Type B pancreatic cell (in vitro differentiated cells): Measurements from ENCODE around the gene AGPS. TPM values are rescaled to one million over a fixed set of nuclear protein-coding genes. Genes with fewer than 3 reads are reported as not detected.

ENCODE experiments used
- DNase-seq: peaks from one replicate; pipeline ENCODE4 v3.0.0; 2021; ENCODE audit warnings: mixed read lengths; ENCODE audit not compliant: unreplicated experiment; ENCODE audit errors: extremely low spot score
- H3K27ac Mint-ChIP-seq: 2 replicates; pipeline ENCODE4 v1.8.0; 2021; ENCODE audit warnings: mild to moderate bottlenecking, mixed read lengths
- H3K27me3 Mint-ChIP-seq: 2 replicates; pipeline ENCODE4 v1.8.0; 2021; ENCODE audit warnings: mixed read lengths
- H3K36me3 Mint-ChIP-seq: 2 replicates; pipeline ENCODE4 v1.8.0; 2021; ENCODE audit warnings: mixed read lengths
- H3K4me1 Mint-ChIP-seq: one replicate; pipeline ENCODE4 v1.8.0; 2021; ENCODE audit warnings: mixed read lengths; ENCODE audit not compliant: unreplicated experiment
- H3K4me3 Mint-ChIP-seq: 2 replicates; pipeline ENCODE4 v1.8.0; 2021; ENCODE audit warnings: mild to moderate bottlenecking, mixed read lengths
- H3K9me3 Mint-ChIP-seq: 2 replicates; pipeline ENCODE4 v1.8.0; 2021; ENCODE audit warnings: mixed read lengths
- total RNA-seq: library from RNA; stranded (reverse); gene quantifications from 2 replicates; pipeline ENCODE4 v1.2.1, GENCODE V29; 2021; ENCODE audit warnings: low replicate concordance
- TF ChIP-seq, protein P1 (sequence below): fragments of 200-600 bp; sonication (generic); conservative IDR thresholded peaks from 2 replicates; pipeline ENCODE4 v1.5.0; 2021; ENCODE audit warnings: antibody characterized with exemption, mild to moderate bottlenecking

The AGPS gene
- total RNA-seq, 1 donor from 2014 or later: 52.1 TPM

DNA sequence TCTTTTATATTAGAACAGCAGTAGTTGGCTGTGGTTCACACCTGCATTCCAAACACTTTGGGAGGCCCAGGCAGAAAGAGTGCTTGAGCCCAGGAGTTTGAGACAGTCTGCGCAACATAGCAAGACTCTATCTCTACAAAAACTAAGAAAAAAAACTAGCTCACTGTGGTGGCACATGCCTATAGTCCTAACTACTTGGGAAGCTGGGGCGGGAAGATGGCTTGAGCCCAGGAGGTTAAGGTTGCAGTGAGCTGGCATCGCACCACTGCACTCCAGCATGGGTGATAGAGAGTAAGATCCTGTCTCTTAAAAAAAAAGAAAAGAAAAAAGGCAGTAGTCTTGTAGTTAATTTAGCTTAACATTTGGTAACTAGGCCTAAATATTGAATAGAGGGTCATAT lies 136.6 kb downstream of the AGPS start:
- H3K27ac Mint-ChIP-seq: no peak overlapping the region
- no peak overlapping the region for H3K4me3 Mint-ChIP-seq
- no peaks in the 10 kb centered on the region for H3K27me3 Mint-ChIP-seq
- DNase-seq: no peak
- H3K9me3 Mint-ChIP-seq: no peaks in the 10 kb centered on the region
- H3K36me3 Mint-ChIP-seq: peaks cover 11% of the 10 kb centered on the region
- TF ChIP-seq, protein P1, sequence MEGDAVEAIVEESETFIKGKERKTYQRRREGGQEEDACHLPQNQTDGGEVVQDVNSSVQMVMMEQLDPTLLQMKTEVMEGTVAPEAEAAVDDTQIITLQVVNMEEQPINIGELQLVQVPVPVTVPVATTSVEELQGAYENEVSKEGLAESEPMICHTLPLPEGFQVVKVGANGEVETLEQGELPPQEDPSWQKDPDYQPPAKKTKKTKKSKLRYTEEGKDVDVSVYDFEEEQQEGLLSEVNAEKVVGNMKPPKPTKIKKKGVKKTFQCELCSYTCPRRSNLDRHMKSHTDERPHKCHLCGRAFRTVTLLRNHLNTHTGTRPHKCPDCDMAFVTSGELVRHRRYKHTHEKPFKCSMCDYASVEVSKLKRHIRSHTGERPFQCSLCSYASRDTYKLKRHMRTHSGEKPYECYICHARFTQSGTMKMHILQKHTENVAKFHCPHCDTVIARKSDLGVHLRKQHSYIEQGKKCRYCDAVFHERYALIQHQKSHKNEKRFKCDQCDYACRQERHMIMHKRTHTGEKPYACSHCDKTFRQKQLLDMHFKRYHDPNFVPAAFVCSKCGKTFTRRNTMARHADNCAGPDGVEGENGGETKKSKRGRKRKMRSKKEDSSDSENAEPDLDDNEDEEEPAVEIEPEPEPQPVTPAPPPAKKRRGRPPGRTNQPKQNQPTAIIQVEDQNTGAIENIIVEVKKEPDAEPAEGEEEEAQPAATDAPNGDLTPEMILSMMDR: no peak
- peaks cover 8% of the 10 kb centered on the region for H3K4me1 Mint-ChIP-seq

DNA sequence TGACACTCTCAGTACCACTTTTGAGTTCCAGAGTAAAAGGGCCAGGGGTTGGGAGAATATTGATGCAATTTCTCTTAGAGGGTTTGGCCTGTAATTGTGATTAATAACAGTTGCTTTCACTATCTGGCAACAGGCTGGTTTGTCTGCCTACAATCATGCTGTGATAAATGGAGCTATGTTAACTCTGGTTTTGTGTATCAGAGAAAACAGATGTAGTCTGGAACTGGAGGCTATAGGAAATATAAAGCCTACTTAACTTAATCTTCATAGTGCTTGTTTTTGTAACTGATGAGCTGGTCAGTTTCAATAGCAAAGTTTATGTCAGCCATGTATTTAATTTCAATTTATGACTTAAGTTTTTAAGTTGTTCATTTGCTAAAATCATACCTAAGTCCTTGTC lies 138.0 kb downstream of the AGPS start:
- peaks cover 18% of the 10 kb centered on the region for H3K36me3 Mint-ChIP-seq

DNA sequence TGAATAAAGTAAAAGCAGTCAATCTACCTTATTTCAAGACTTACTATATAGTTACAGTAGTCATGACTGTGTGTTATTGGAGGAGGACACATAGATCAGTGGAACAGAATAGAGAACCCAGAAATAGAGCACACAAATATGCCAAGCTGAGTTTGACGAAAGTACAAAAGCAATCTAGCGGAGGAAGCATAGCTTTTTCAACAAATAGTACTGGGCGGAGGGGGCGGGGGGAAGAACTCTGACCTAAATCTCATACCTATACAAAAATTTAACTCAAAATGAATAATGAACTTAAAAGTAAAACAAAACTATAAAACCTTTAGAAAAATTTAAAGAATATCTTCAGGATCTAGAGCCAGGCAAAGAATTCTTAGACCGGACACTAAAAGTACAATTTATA lies 139.1 kb downstream of the AGPS start:
- Mint-ChIP-seq H3K27ac (no peak overlapping the region), H3K27me3 (no peaks in the 10 kb centered on the region), H3K4me1 (peaks cover 22% of the 10 kb centered on the region), H3K4me3 (no peak overlapping the region), H3K9me3 (no peaks in the 10 kb centered on the region), H3K36me3 (peaks cover 18% of the 10 kb centered on the region)
- DNase-seq: no peak
- TF ChIP-seq, protein P1: no peak

More for the DNA sequence above, 138.0 kb downstream of the AGPS start:
- H3K4me3 Mint-ChIP-seq: no peak overlapping the region
- H3K27ac Mint-ChIP-seq: no peak overlapping the region
- H3K9me3 Mint-ChIP-seq: no peaks in the 10 kb centered on the region
- no peak for DNase-seq
- H3K27me3 Mint-ChIP-seq: no peaks in the 10 kb centered on the region
- TF ChIP-seq, protein P1: no peak
- H3K4me1 Mint-ChIP-seq: peaks cover 15% of the 10 kb centered on the region

DNA sequence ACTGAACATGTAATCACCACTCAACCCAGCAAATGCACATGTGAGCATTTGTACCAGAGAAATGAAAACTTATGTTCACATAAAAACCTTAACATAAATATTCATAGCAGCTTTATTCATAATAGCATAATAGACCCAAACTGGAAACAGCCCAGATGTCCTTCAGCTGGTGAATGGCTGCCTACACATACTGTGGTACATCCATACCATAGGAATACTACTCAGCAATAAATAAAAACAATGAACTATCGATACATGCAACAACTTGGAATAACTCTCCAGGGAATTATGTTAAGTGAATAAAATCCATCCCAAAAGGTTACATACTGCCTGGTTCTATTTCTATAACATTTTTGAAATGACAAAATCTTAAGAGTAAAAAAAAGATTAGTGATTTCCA lies 140.0 kb downstream of the AGPS start:
- Mint-ChIP-seq H3K4me3 (no peak overlapping the region), H3K36me3 (peaks cover 18% of the 10 kb centered on the region), H3K4me1 (peaks cover 25% of the 10 kb centered on the region), H3K27ac (no peak overlapping the region), H3K9me3 (no peaks in the 10 kb centered on the region), H3K27me3 (no peaks in the 10 kb centered on the region)
- DNase-seq: no peak
- TF ChIP-seq, protein P1: no peak

DNA sequence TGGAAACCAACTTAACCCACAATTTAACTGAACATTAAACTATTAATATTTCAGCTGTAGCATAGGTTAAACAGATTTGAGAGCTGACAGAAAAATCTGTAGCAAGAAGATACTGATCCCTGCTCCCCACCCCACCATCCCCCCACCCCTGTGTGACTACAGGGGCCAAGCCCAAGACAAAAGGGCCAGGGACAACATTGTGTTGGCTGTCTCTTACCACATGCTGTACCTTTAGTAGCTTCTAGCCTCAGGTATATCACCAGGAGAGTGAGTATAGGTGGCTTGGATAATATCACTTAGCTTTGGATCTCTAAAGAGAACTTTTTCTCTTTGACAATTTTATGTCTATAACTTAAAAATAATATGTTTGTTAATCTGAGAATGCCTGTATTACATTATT lies 140.7 kb downstream of the AGPS start:
- H3K4me1 Mint-ChIP-seq: peaks cover 32% of the 10 kb centered on the region

More for the DNA sequence above, 140.7 kb downstream of the AGPS start:
- Mint-ChIP-seq H3K4me3 (no peak overlapping the region), H3K27ac (no peak overlapping the region), H3K27me3 (no peaks in the 10 kb centered on the region), H3K36me3 (peaks cover 20% of the 10 kb centered on the region), H3K9me3 (no peaks in the 10 kb centered on the region)
- DNase-seq: no peak
- TF ChIP-seq, protein P1: no peak
